C4-2B (cell line): ENCODE data around the gene MAPKAPK3.

ENCODE experiments used
- ZFX ChIP-seq: fragments of 450-650 bp; IDR thresholded peaks from 2 replicates; pipeline ENCODE4 v1.6.1; 2017
- TF ChIP-seq, protein P1 (sequence below): fragments of 450-650 bp; conservative IDR thresholded peaks from 2 replicates; pipeline ENCODE4 v1.5.1; 2017; ENCODE audit warnings: mild to moderate bottlenecking

- TF ChIP-seq, protein P1, sequence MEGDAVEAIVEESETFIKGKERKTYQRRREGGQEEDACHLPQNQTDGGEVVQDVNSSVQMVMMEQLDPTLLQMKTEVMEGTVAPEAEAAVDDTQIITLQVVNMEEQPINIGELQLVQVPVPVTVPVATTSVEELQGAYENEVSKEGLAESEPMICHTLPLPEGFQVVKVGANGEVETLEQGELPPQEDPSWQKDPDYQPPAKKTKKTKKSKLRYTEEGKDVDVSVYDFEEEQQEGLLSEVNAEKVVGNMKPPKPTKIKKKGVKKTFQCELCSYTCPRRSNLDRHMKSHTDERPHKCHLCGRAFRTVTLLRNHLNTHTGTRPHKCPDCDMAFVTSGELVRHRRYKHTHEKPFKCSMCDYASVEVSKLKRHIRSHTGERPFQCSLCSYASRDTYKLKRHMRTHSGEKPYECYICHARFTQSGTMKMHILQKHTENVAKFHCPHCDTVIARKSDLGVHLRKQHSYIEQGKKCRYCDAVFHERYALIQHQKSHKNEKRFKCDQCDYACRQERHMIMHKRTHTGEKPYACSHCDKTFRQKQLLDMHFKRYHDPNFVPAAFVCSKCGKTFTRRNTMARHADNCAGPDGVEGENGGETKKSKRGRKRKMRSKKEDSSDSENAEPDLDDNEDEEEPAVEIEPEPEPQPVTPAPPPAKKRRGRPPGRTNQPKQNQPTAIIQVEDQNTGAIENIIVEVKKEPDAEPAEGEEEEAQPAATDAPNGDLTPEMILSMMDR: no peak
- TF ChIP-seq ZFX: no peak
Observed at GRCh38 chr3:50567386-50568167, 49.4 kb upstream of the MAPKAPK3 start, which contains the start of gene C3orf18.
